Gastroesophageal sphincter (tissue), 4 donors: ENCODE data around the gene TAGLN. TPM values are rescaled to one million over a fixed set of nuclear protein-coding genes. Genes with fewer than 3 reads are reported as not detected.

Source experiments
- ATAC-seq: fragments of 150-250 bp; one replicate; pipeline ENCODE4 v1.9.1; 2016; ENCODE audit warnings: mild to moderate bottlenecking, moderate library complexity
- H3K27ac ChIP-seq, 4 donors: fragments of 200-600 bp; sonication (generic) in 3 of 4; 1 replicate in 3 of 4; 2 replicates in 1 of 4; pipeline ENCODE4 v1.5.1; 2016 to 2019
- H3K27me3 ChIP-seq: fragments of 200-600 bp; sonication (generic); one replicate; pipeline ENCODE4 v1.5.1; 2019
- H3K36me3 ChIP-seq, 2 donors: fragments of 200-600 bp; sonication (generic); one replicate each; pipeline ENCODE4 v1.5.1; 2019; ENCODE audit warnings: control low read depth in 1 of 2
- H3K4me1 ChIP-seq, 3 donors: fragments of 200-600 bp; sonication (generic); 1 replicate in 2 of 3; 2 replicates in 1 of 3; pipeline ENCODE4 v1.5.1; 2016 to 2019; ENCODE audit warnings: control low read depth in 2 of 3
- H3K4me3 ChIP-seq, 2 donors: fragments of 200-600 bp; sonication (generic); one replicate each; pipeline ENCODE4 v1.5.1; 2019; ENCODE audit warnings: mild to moderate bottlenecking in 1 of 2, moderate library complexity in 1 of 2
- H3K9me3 ChIP-seq, 3 donors: fragments of 200-600 bp; sonication (generic); one replicate each; pipeline ENCODE4 v1.5.1; 2017 to 2019; ENCODE audit warnings: control low read depth in 2 of 3
- CTCF ChIP-seq, 4 experiments: fragments of 200-600 bp in 2 of 4; fragments of 450-650 bp in 2 of 4; sonication (generic) in 1 of 4; IDR thresholded peaks; one replicate each; pipeline ENCODE4 v1.5.1; 2017 to 2019; ENCODE audit warnings: antibody characterized with exemption in 4 of 4, mild to moderate bottlenecking in 2 of 4, moderate library complexity in 2 of 4
- EP300 ChIP-seq: sonication (generic); formaldehyde crosslinking; IDR thresholded peaks from one replicate; pipeline ENCODE4 v1.6.1; 2017; ENCODE audit warnings: antibody characterized with exemption, mild to moderate bottlenecking
- POLR2A ChIP-seq, 2 donors: fragments of 450-650 bp; IDR thresholded peaks; one replicate each; pipeline ENCODE4 v1.6.1; 2017; ENCODE audit warnings: antibody characterized with exemption in 2 of 2, mild to moderate bottlenecking in 2 of 2, moderate library complexity in 1 of 2
- POLR2AphosphoS5 ChIP-seq: sonication (generic); formaldehyde crosslinking; IDR thresholded peaks from one replicate; pipeline ENCODE4 v1.6.1; 2017; ENCODE audit warnings: antibody characterized with exemption
- WGBS, 2 donors: methylation state at CpG; one replicate each; pipeline ENCODE4 v1.1.5; 2018; ENCODE audit warnings: low coverage in 1 of 2; 5-methylcytosine and 5-hydroxymethylcytosine counted together
- total RNA-seq, 4 donors: library from RNA; depleted of rRNA; stranded (reverse); fragments of >200 nt; gene quantifications; one replicate each; pipeline ENCODE4 v1.1.0, GENCODE V29; 2016

The TAGLN gene
- total RNA-seq, 4 donors from 2014 or later = 10,394 to 14,194 (median 13,050) TPM

GRCh38 chr11:117198613-117199012 lies 557 bp upstream of the TAGLN start:
- Histone ChIP-seq H3K4me1 (peaks cover 0 to 58% (median 8%) of the 10 kb centered on the region in 3 donors), H3K4me3 (peak overlapping the region; percentile 35 to 73), H3K27ac (peak overlapping the region; percentile 97 to 99 (median 98)), H3K36me3 (peaks cover 0 to 48% of the 10 kb centered on the region in 2 donors), H3K27me3 (no peaks in the 10 kb centered on the region), H3K9me3 (no peaks in the 10 kb centered on the region)
- TF ChIP-seq POLR2AphosphoS5 (no peak), POLR2A (IDR thresholded peaks at IDR 0.05) (no peak), EP300 (no peak), CTCF (IDR thresholded peaks at IDR 0.05) (no peak)
- 20 to 67% methylated on average over 2 to 4 of the region's 4 CpGs for WGBS, 2 donors
- ATAC-seq = peak; percentile 8

GRCh38 chr11:117199916-117200812 lies 994 bp downstream of the TAGLN start:
- Histone ChIP-seq H3K9me3 (no peaks in the 10 kb centered on the region), H3K27ac (peak overlapping the region; percentile 97 to 99 (median 97)), H3K36me3 (peaks cover 0 to 53% of the 10 kb centered on the region in 2 donors), H3K4me3 (peak overlapping the region; percentile 73 to 80), H3K4me1 (peaks cover 0 to 74% (median 11%) of the 10 kb centered on the region in 3 donors), H3K27me3 (no peaks in the 10 kb centered on the region)
- 19 to 38% methylated on average over 4 to 7 of the region's 13 CpGs for WGBS, 2 donors
- TF ChIP-seq CTCF (IDR thresholded peaks at IDR 0.05) = no peak
- TF ChIP-seq POLR2A (IDR thresholded peaks at IDR 0.05) = peak in 1 of 2 donors; percentile 53
- no peak for TF ChIP-seq EP300
- TF ChIP-seq POLR2AphosphoS5 = peak; percentile 11
- ATAC-seq = no peak

GRCh38 chr11:117200813-117201657 lies 1.9 kb downstream of the TAGLN start:
- H3K27ac ChIP-seq = peak overlapping the region; percentile 97 to 99 (median 97)
- ATAC-seq = no peak
- H3K4me1 ChIP-seq = peaks cover 0 to 81% (median 12%) of the 10 kb centered on the region in 3 donors
- WGBS, 2 donors = 12 to 22% methylated on average over 9 to 10 of the region's 12 CpGs
- H3K4me3 ChIP-seq = peak overlapping the region; percentile 73 to 80
- peaks cover 0 to 51% of the 10 kb centered on the region in 2 donors for H3K36me3 ChIP-seq
- no peaks in the 10 kb centered on the region for H3K27me3 ChIP-seq
- peak in 1 of 4 experiments; percentile 40 for TF ChIP-seq CTCF (IDR thresholded peaks at IDR 0.05)
- peak; percentile 24 to 27 for TF ChIP-seq POLR2A (IDR thresholded peaks at IDR 0.05)
- no peak for TF ChIP-seq EP300
- TF ChIP-seq POLR2AphosphoS5 = peak; percentile 76
- no peaks in the 10 kb centered on the region for H3K9me3 ChIP-seq

GRCh38 chr11:117201658-117202305 lies 2.6 kb downstream of the TAGLN start:
- Histone ChIP-seq H3K9me3 (no peaks in the 10 kb centered on the region), H3K27me3 (no peaks in the 10 kb centered on the region), H3K4me3 (peak overlapping the region; percentile 73 to 80), H3K36me3 (peaks cover 0 to 44% of the 10 kb centered on the region in 2 donors), H3K4me1 (peaks cover 0 to 82% (median 12%) of the 10 kb centered on the region in 3 donors), H3K27ac (peak overlapping the region; percentile 97 to 99 (median 97))
- no CpG with 5 or more reads among the region's 14 CpGs for WGBS, 2 donors
- TF ChIP-seq POLR2A (IDR thresholded peaks at IDR 0.05) = peak in 1 of 2 donors; percentile 26
- no peak for TF ChIP-seq CTCF (IDR thresholded peaks at IDR 0.05)
- no peak for ATAC-seq
